22Rv1 (cell line): ENCODE data around the gene DNAH5.

ENCODE experiments used
- H3K27ac ChIP-seq: fragments of 450-650 bp; 2 replicates; pipeline ENCODE4 v1.5.1; 2017
- ZFX ChIP-seq: fragments of 450-650 bp; IDR thresholded peaks from 2 replicates; pipeline ENCODE4 v1.6.1; 2017; ENCODE audit warnings: antibody characterized with exemption, borderline replicate concordance
- TF ChIP-seq, protein P1 (sequence below): fragments of 450-650 bp; IDR thresholded peaks from 2 replicates; pipeline ENCODE4 v1.5.1; 2017; ENCODE audit warnings: mild to moderate bottlenecking

DNAH5 gene

DNA sequence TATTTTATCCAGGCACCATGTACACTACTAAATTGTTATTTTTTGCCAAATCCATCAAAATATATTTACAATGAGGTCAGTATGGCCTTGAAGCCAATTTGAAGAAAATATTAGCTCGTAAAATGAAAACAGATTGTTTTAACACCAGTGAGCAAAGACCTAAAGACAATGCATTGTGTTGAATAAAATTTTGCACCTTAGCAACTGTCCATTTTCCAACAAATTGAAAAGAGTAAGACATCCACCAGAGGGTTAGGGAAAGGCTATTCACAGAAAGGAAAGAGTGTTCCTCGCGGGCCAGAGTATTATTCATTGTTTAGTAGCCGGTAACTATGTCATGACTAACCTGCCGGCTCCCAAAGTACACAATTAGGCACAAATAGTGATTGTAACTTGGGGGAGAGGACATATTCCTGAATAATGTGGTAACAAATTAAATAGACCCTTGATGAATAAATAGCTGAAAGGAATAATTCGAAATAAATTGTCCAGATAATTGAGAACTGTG lies 213.3 kb downstream of the DNAH5 start:
- no peak for TF ChIP-seq ZFX
- TF ChIP-seq, protein P1, sequence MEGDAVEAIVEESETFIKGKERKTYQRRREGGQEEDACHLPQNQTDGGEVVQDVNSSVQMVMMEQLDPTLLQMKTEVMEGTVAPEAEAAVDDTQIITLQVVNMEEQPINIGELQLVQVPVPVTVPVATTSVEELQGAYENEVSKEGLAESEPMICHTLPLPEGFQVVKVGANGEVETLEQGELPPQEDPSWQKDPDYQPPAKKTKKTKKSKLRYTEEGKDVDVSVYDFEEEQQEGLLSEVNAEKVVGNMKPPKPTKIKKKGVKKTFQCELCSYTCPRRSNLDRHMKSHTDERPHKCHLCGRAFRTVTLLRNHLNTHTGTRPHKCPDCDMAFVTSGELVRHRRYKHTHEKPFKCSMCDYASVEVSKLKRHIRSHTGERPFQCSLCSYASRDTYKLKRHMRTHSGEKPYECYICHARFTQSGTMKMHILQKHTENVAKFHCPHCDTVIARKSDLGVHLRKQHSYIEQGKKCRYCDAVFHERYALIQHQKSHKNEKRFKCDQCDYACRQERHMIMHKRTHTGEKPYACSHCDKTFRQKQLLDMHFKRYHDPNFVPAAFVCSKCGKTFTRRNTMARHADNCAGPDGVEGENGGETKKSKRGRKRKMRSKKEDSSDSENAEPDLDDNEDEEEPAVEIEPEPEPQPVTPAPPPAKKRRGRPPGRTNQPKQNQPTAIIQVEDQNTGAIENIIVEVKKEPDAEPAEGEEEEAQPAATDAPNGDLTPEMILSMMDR = no peak
- no peak overlapping the region for H3K27ac ChIP-seq

DNA sequence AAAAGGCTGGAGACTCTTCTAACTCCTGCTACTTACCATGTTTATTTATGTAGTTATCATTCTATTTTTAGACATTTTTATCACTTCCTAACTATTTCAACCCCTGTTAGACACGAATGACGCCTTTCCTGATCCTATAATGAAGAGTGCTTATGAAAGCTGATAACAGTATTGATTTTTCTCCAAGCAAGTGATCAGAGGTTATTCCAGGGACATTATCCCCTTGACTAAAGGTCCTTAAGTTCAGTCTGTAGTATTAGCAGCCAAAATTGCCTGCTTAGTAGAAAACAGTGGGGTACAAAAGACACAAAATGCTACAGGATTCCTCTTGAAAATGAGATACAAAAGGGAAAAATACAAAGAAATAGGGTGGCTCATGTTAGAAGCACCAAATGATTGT lies 235.6 kb downstream of the DNAH5 start:
- TF ChIP-seq, protein P1 = no peak
- TF ChIP-seq ZFX = no peak
- no peak overlapping the region for H3K27ac ChIP-seq

DNA sequence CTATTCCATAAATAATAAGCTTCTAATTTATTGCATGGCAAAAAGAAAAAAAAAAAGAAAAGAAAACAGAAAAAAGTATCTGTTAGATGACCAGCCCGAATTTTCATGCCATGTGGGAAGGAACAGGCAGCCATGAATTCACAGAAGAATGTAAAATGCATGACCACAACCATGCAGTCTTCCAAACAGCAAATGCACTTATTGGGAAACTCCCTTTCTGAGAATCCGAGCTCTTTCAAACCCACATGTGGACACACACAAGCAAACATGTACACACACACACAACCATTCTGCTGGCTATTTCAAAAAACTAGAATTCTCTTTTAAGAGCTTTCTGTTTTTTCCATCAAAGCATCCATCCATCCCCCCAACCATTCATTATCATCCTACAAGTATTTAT lies 236.1 kb downstream of the DNAH5 start:
- H3K27ac ChIP-seq = no peak overlapping the region

DNA sequence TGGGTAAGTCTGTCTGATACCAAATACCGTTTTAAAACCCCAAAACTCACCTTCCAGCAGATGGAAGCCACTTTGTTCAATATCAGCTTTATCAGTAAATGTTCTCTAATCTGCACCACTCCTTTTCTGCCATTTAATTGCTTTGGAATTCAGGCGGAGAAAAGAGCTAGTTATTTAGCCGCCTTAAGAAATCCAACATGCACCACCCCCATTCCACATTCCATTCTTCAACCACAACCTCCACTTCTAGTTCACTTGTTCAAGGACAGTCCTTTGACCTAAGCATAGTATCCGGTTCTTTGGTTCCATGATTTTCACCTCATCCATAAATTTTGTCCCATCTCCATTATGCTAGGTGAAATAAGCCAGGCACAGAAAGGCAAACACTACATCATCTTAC lies 240.1 kb downstream of the DNAH5 start:
- TF ChIP-seq, protein P1 = no peak
- no peak for TF ChIP-seq ZFX
- no peak overlapping the region for H3K27ac ChIP-seq

More for the DNA sequence above, 236.1 kb downstream of the DNAH5 start:
- TF ChIP-seq, protein P1 = no peak
- no peak for TF ChIP-seq ZFX

DNA sequence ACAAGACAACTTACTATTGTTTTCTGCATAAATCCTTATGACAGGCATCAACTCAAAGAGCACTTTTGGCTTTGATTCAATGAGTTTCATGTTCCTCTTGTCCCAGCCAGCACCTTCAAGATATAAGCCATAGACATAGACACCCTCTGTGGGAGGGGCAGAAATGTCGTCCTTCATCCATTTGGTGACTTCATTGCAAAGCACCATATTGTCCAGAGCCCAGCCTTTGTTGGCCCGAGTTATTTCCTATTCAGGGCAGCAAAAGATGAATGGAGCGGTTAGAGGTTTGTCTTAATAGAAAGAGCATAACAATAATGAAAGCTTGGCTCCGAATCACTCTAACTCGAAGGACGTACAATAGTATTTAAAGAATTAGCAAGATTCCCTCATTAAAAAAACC lies 243.9 kb downstream of the DNAH5 start:
- TF ChIP-seq, protein P1 = no peak
- no peak for TF ChIP-seq ZFX
- no peak overlapping the region for H3K27ac ChIP-seq

DNA sequence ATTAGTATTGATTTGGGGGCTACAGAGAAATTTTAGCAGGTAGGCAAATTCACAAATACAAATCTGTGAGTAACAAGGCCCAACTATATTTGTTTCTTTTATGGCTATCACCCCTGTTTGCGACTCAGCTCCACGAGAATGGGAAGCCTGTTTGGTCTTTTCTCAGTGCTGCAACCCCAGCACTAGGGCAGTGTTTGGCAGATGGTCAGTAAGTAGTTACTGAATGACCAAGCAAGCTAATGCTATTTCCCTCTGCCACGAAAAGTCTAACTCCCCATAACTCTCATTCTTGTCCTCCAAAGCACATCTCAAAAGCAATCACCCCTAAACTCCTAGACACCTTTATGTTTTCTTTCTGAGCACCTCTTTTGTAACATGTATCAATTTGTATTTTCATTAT lies 245.6 kb downstream of the DNAH5 start:
- H3K27ac ChIP-seq = no peak overlapping the region
- TF ChIP-seq, protein P1 = no peak
- no peak for TF ChIP-seq ZFX

DNA sequence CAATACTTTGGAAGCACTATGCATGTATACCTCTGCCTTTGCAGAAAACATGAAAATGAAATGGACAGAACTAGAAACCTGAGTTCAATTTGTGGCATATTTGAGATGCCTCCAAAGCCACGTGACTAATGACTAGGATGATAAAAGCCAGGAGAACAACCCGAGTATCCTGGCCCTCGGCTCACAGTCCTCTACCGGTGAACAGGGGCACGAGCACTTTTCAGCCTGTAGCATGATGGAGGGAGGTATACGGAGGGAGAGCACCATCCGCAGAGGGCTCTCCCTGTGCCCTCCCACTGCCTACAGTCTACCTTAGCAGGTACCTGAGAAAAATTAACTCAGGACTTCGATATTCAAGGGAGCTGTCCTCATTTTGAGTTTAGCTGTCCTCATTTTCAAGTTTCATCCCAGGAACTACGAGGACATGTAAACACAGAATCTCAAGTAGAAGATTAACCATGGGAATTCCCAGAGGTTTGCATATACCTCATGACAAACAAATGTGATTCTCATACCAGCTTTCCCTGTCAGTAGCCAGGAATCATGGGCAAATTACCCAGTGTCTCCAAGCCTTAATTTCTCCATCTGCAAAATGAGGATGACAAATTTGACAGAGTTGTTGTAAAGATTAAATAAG lies 249.3 kb downstream of the DNAH5 start:
- no peak overlapping the region for H3K27ac ChIP-seq
- TF ChIP-seq, protein P1 = no peak
- TF ChIP-seq ZFX = no peak
